GM12872 (cell line): ENCODE results near the gene PLCB1.

Experiments used
- CTCF ChIP-seq: IDR thresholded peaks from 3 replicates; pipeline ENCODE4 v1.5.1; 2011; ENCODE audit warnings: low read depth, mild to moderate bottlenecking, low read length, moderate library complexity; ENCODE audit not compliant: insufficient read depth

PLCB1 gene

DNA sequence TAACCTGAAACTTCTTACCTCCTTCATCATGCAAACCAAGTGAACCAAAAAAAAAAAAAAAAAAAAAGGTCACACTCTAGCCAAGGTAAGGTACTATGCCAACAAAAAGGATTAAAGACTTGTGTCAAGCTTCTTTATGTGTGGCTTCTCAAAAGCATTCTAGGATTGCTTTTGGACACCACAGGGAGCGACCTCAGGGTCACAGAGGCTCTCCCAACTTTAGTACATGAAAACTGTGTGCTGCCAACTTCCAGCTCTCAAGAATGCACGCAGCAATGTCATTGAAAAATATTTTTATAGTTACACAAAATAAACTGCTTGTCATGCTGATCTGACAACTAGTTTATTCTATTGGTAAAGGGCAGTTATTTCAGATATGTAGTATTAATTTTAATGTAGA, 243.8 kb downstream of the PLCB1 start:
- TF ChIP-seq CTCF: no peak

- no peak for TF ChIP-seq CTCF
Measured at GRCh38 chr20:8376940-8377339, 244.9 kb downstream of the PLCB1 start.

DNA sequence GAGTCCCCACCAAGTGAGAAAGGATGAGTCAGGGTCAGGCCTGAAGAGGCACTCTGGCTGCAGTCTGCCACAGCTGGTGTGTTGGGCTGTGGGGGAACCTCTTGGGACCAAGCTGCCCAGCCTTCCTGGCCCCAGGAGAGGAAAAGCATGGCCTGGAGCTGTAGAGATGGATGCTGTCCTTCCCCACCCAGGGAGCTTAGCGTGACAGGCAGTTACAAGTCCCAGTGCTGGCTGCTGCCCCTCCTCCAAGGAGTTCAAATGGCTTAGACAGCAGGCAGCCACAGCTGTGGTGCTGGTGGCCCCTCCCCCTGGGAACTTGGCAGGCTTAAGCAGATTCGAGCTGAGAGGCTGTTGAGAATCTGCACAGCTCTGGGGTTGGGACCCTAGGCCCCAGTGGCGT, 253.2 kb downstream of the PLCB1 start:
- no peak for TF ChIP-seq CTCF

DNA sequence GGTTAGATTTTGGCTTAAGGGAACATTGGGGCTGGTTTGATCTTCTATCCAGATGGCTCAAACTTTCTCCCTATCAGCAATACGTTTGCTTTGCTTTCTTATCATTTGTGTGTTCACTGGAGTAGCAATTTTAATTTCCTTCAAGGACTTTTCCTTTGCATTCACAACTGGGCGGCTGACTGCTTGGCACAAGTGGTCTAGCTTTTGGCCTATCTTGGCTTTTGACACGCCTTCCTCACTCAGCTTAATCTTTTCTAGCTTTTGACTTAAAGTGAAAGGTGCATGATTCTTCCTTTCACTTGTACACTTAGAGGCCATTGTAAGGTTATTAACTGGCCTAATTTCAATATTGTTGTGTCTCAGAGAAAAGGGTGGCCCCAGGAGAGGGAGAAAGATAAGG, 254.9 kb downstream of the PLCB1 start:
- TF ChIP-seq CTCF: no peak

DNA sequence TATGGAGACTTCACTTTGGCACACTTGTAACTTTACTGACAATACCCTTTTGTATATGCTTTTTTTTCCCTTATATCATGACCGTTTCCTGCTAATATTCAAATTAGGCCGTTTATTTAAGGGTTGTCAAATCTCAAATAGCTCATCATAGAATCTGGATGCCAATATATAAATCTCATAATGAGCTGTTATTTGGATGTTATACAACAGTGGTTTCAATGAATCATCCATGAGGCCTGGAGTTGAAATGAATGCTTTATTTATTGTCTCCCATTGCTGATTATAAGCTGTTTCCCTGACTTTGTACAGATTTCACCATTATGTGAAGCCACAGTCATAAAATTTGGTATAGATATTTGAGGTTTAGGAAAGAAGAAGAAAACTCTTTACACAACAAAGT, 256.1 kb downstream of the PLCB1 start:
- TF ChIP-seq CTCF: no peak

DNA sequence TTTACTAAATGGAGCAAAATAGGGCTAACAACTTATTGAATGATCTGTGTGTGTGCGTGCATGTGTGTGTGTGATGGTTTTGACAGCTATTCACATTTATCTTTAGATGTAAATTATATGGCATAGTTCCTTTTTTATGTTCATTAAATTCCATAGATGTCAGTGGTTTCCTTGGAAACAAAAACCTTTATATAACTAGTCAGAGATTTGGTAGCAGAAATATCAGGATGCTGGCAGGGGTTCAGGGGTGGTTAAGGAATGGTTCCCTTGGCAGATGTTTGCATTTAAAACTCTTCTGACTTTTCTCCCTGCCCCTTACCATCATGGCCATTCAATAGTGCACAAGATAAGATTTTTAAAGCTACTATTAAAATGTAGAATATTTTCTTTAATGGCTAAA, 256.6 kb downstream of the PLCB1 start:
- no peak for TF ChIP-seq CTCF

GRCh38 chr20:8389381-8390036, 257.4 kb downstream of the PLCB1 start:
- TF ChIP-seq CTCF: no peak
